ENCODE measurements around the gene GAK. TPM values are rescaled to one million over a fixed set of nuclear protein-coding genes. Genes with fewer than 3 reads are reported as not detected.

The GAK gene
- total and polyA plus RNA-seq, 2 of the 13 experiments (the other 11 are each of a cell fraction or from before 2014, with no cell fraction given), result 17.5 to 44.3 TPM

DNA sequence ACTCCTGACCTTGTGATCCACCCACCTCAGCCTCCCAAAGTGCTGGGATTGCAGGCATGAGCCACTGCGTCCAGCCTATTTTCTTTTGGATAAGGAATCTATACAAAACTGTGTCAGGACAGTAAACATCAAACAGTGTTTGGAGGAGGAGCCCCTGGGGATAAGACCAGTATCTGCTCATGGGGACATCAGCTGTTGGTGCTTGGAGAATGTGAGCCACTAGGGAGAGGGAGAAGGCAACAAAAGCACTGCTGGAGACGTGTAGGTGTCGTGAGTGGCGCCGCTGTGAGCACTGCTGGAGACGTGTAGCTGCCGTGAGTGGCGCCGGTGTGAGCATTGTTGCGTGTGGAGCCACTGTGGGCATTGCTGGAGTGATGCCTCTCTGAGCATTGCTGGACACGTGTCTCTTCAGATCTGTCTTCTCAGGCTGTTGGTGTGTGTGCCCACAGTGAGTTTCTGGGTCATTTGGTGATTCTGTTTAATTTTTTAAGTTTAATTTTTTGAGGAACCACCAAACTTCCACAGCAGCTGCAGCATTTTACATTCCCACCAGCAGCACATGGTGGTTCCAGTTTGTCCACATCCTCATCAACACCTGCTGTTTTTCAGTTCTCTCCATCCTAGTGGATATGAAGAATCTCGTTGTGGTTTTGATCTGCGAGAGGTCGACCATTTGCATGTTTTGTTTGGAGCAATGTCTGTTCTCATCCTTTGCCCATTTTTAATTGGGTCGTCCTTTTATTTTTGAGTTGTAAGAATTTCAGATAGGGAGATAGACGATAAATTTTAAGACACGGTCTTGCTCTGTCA is 22.3 kb upstream of the GAK start:
- in situ Hi-C loops (cut with HindIII; ENCODE audit: extremely low pct_ligation_motif_present, low pct_unique_long_range_greater_than_20kb), result no loop called here
- ChIA-PET CTCF (ENCODE audit: low intra/inter-chr PET ratio, low total read pairs) (no interaction called here), POLR2A (no interaction called here)
- TF ChIP-seq ZNF747 (CRISPR knock-in tag; IDR thresholded peaks at IDR 0.05; ENCODE audit: borderline replicate concordance), result no peak
- no peak for TF ChIP-seq REL (CRISPR knock-in tag; conservative IDR thresholded peaks at IDR 0.05)
- no peak for TF ChIP-seq ZNF256 (CRISPR knock-in tag; conservative IDR thresholded peaks at IDR 0.05)
- no peak for TF ChIP-seq SATB2 (CRISPR knock-in tag; IDR thresholded peaks at IDR 0.05)
- no peak for TF ChIP-seq ZNF333 (CRISPR knock-in tag; IDR thresholded peaks at IDR 0.05; ENCODE audit: borderline replicate concordance)
- no peak for TF ChIP-seq MBNL3 (CRISPR knock-in tag; conservative IDR thresholded peaks at IDR 0.05)
- no peak for TF ChIP-seq NFRKB (IDR thresholded peaks at IDR 0.05)
- TF ChIP-seq ZNF354B (CRISPR knock-in tag; IDR thresholded peaks at IDR 0.05), result no peak
- Histone ChIP-seq H3K4me3 (replicated peaks in 1 of 3; ENCODE audit: insufficient read depth in 1 of 3, low read depth in 2 of 3, low read length in 3 of 3) (no peak overlapping the region), H3K4me1 (ENCODE audit: insufficient read depth, low read length) (no peaks in the 10 kb centered on the region), H3K27ac (ENCODE audit: extremely low read length, insufficient read depth, low read length) (no peak overlapping the region), H3K27me3 (ENCODE audit: control insufficient read depth in 1 of 2, insufficient read depth in 2 of 2, low read length in 2 of 2) (no peaks in the 10 kb centered on the region), H3K4me2 (ENCODE audit: low read depth, low read length) (no peak overlapping the region), H3K9ac (ENCODE audit: insufficient read depth, low read depth, low read length) (no peak overlapping the region), H2AFZ (ENCODE audit: low read length) (no peak overlapping the region), H3K79me2 (ENCODE audit: insufficient read depth, low read length) (no peaks in the 10 kb centered on the region), H4K20me1 (ENCODE audit: insufficient read depth, low read length) (no peaks in the 10 kb centered on the region), H3K9me3 (ENCODE audit: low read length) (no peaks in the 10 kb centered on the region), H3K36me3 (replicated peaks in 1 of 2; ENCODE audit: control insufficient read depth in 1 of 2, insufficient read depth in 2 of 2, low read length in 2 of 2) (no peaks in the 10 kb centered on the region)
- no peak for FAIRE-seq
- ATAC-seq, result no peak
- 82% methylated on average over 11 of the region's 17 CpGs for WGBS (ENCODE audit: low lambda C conversion rate)
- no TSS peak for BruUV-seq (replicated peaks)
- intact Hi-C loops (cut with micrococcal nuclease; ENCODE audit: unreplicated experiment), result no loop called here
- DNase-seq (ENCODE audit: low spot score), result no peak

DNA sequence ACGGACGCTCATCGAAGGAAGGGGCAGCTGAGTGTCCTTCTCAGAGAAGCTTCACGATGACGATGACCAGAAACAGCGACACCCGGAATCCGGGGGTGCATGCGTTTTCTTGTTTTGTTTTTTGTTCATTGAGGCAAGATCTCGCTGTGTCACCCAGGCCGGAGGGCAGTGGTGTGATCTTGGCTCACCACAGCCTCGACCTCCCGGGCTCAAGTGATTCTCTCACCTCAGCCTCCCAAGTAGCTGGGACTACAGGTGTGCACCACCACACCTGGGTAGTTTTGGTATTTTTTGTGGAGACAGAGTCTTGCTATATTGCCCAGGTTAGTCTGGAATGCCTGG is 21.4 kb upstream of the GAK start:
- intact Hi-C loops (cut with micrococcal nuclease; ENCODE audit: unreplicated experiment), result no loop called here
- no peak overlapping the region for H2AFZ ChIP-seq (ENCODE audit: low read length)
- DNase-seq (ENCODE audit: low spot score), result no peak
- WGBS (ENCODE audit: low lambda C conversion rate), result 89% methylated on average over 13 of the region's 13 CpGs
- in situ Hi-C loops (cut with HindIII; ENCODE audit: extremely low pct_ligation_motif_present, low pct_unique_long_range_greater_than_20kb), result no loop called here
- H4K20me1 ChIP-seq (ENCODE audit: insufficient read depth, low read length), result no peaks in the 10 kb centered on the region
- peaks cover 2% of the 10 kb centered on the region; the same call in 1 of the 2 replicates for H3K4me1 ChIP-seq (ENCODE audit: insufficient read depth, low read length)
- H3K9me3 ChIP-seq (ENCODE audit: low read length), result no peaks in the 10 kb centered on the region
- no peaks in the 10 kb centered on the region for H3K27me3 ChIP-seq (ENCODE audit: control insufficient read depth in 1 of 2, insufficient read depth in 2 of 2, low read length in 2 of 2)
- no peak for ATAC-seq
- no peak overlapping the region for H3K4me2 ChIP-seq (ENCODE audit: low read depth, low read length)
- no peak overlapping the region for H3K9ac ChIP-seq (ENCODE audit: insufficient read depth, low read depth, low read length)
- BruUV-seq (replicated peaks), result no TSS peak
- no peak overlapping the region for H3K27ac ChIP-seq (ENCODE audit: extremely low read length, insufficient read depth, low read length)
- no peak for FAIRE-seq
- no peaks in the 10 kb centered on the region for H3K36me3 ChIP-seq (replicated peaks in 1 of 2; ENCODE audit: control insufficient read depth in 1 of 2, insufficient read depth in 2 of 2, low read length in 2 of 2)
- ChIA-PET CTCF (ENCODE audit: low intra/inter-chr PET ratio, low total read pairs) (no interaction called here), POLR2A (no interaction called here)
- H3K4me3 ChIP-seq (replicated peaks in 1 of 3; ENCODE audit: insufficient read depth in 1 of 3, low read depth in 2 of 3, low read length in 3 of 3), result no peak overlapping the region
- H3K79me2 ChIP-seq (ENCODE audit: insufficient read depth, low read length), result no peaks in the 10 kb centered on the region
- TF ChIP-seq, protein P1, sequence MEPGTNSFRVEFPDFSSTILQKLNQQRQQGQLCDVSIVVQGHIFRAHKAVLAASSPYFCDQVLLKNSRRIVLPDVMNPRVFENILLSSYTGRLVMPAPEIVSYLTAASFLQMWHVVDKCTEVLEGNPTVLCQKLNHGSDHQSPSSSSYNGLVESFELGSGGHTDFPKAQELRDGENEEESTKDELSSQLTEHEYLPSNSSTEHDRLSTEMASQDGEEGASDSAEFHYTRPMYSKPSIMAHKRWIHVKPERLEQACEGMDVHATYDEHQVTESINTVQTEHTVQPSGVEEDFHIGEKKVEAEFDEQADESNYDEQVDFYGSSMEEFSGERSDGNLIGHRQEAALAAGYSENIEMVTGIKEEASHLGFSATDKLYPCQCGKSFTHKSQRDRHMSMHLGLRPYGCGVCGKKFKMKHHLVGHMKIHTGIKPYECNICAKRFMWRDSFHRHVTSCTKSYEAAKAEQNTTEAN (CRISPR knock-in tag; conservative IDR thresholded peaks at IDR 0.05), result no peak
- TF ChIP-seq, protein P2, sequence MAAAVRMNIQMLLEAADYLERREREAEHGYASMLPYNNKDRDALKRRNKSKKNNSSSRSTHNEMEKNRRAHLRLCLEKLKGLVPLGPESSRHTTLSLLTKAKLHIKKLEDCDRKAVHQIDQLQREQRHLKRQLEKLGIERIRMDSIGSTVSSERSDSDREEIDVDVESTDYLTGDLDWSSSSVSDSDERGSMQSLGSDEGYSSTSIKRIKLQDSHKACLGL (CRISPR knock-in tag; IDR thresholded peaks at IDR 0.05), result no peak
- TF ChIP-seq CBX2 (IDR thresholded peaks at IDR 0.05; ENCODE audit: low read depth, low read length) (no peak), CBX2 (CRISPR knock-in tag; IDR thresholded peaks at IDR 0.05; ENCODE audit: low read depth) (no peak), RNF2 (conservative IDR thresholded peaks at IDR 0.05; ENCODE audit: low read depth) (no peak), HOXA3 (CRISPR knock-in tag; IDR thresholded peaks at IDR 0.05) (no peak), FOXP1 (IDR thresholded peaks at IDR 0.05) (no peak), FOXP1 (CRISPR knock-in tag; IDR thresholded peaks at IDR 0.05) (no peak)
